ENCODE measurements around the gene INTS2. TPM values are rescaled to one million over a fixed set of nuclear protein-coding genes. Genes with fewer than 3 reads are reported as not detected.
A peak's percentile ranks its signal among the peaks of the same experiment; 100 is the strongest.

The INTS2 gene
- total RNA-seq, 1 donor, result 9.8 TPM

- H2AFZ ChIP-seq (ENCODE audit: low read length), result no peak overlapping the region
- H3K4me3 ChIP-seq (ENCODE audit: insufficient read depth, low read length), result no peak overlapping the region
- no peaks in the 10 kb centered on the region for H3K27me3 ChIP-seq (ENCODE audit: insufficient read depth, low read length)
- peaks cover 8% of the 10 kb centered on the region for H3K79me2 ChIP-seq (ENCODE audit: insufficient read depth, low read length)
- TF ChIP-seq CTCF (IDR thresholded peaks at IDR 0.05; ENCODE audit: extremely low read depth, low read depth, low read length), result no peak
- no peak for DNase-seq (ENCODE audit: insufficient read length, low spot score, missing footprints)
- H4K20me1 ChIP-seq (ENCODE audit: insufficient read depth, low read length), result no peaks in the 10 kb centered on the region
- H3K27ac ChIP-seq (ENCODE audit: low read depth, low read length), result no peak overlapping the region
- H3K4me2 ChIP-seq (ENCODE audit: insufficient read depth, low read length), result no peak overlapping the region
- no peaks in the 10 kb centered on the region for H3K9me3 ChIP-seq (ENCODE audit: low read depth, low read length)
- no peaks in the 10 kb centered on the region for H3K4me1 ChIP-seq (ENCODE audit: insufficient read depth, low read length)
- no peaks in the 10 kb centered on the region for H3K36me3 ChIP-seq (ENCODE audit: insufficient read depth, low read length)
These were observed 74.9 kb downstream of the INTS2 start for GRCh38 chr17:61852857-61853256.

- Histone ChIP-seq H2AFZ (ENCODE audit: low read length) (no peak overlapping the region), H3K4me3 (ENCODE audit: insufficient read depth, low read length) (no peak overlapping the region), H3K79me2 (ENCODE audit: insufficient read depth, low read length) (peaks cover 4% of the 10 kb centered on the region), H3K4me1 (ENCODE audit: insufficient read depth, low read length) (no peaks in the 10 kb centered on the region), H3K4me2 (ENCODE audit: insufficient read depth, low read length) (no peak overlapping the region), H3K27ac (ENCODE audit: low read depth, low read length) (no peak overlapping the region), H3K9me3 (ENCODE audit: low read depth, low read length) (no peaks in the 10 kb centered on the region), H4K20me1 (ENCODE audit: insufficient read depth, low read length) (no peaks in the 10 kb centered on the region), H3K27me3 (ENCODE audit: insufficient read depth, low read length) (no peaks in the 10 kb centered on the region), H3K36me3 (ENCODE audit: insufficient read depth, low read length) (peaks cover 2% of the 10 kb centered on the region)
- DNase-seq (ENCODE audit: insufficient read length, low spot score, missing footprints), result no peak
- no peak for TF ChIP-seq CTCF (IDR thresholded peaks at IDR 0.05; ENCODE audit: extremely low read depth, low read depth, low read length)
These were observed 78.1 kb downstream of the INTS2 start for GRCh38 chr17:61849674-61850073.

GRCh38 chr17:61848896-61849295 is 78.9 kb downstream of the INTS2 start:
- Histone ChIP-seq H3K4me1 (ENCODE audit: insufficient read depth, low read length) (no peaks in the 10 kb centered on the region), H3K4me3 (ENCODE audit: insufficient read depth, low read length) (no peak overlapping the region), H3K27ac (ENCODE audit: low read depth, low read length) (no peak overlapping the region), H3K27me3 (ENCODE audit: insufficient read depth, low read length) (no peaks in the 10 kb centered on the region), H3K36me3 (ENCODE audit: insufficient read depth, low read length) (peaks cover 2% of the 10 kb centered on the region), H2AFZ (ENCODE audit: low read length) (no peak overlapping the region), H3K4me2 (ENCODE audit: insufficient read depth, low read length) (no peak overlapping the region), H3K79me2 (ENCODE audit: insufficient read depth, low read length) (peaks cover under 1% of the 10 kb centered on the region), H4K20me1 (ENCODE audit: insufficient read depth, low read length) (no peaks in the 10 kb centered on the region), H3K9me3 (ENCODE audit: low read depth, low read length) (no peaks in the 10 kb centered on the region)
- no peak for TF ChIP-seq CTCF (IDR thresholded peaks at IDR 0.05; ENCODE audit: extremely low read depth, low read depth, low read length)
- DNase-seq (ENCODE audit: insufficient read length, low spot score, missing footprints), result peak; percentile 13

- TF ChIP-seq CTCF (IDR thresholded peaks at IDR 0.05; ENCODE audit: extremely low read depth, low read depth, low read length), result no peak
- no peak overlapping the region for H3K27ac ChIP-seq (ENCODE audit: low read depth, low read length)
- H3K9me3 ChIP-seq (ENCODE audit: low read depth, low read length), result no peaks in the 10 kb centered on the region
- H3K27me3 ChIP-seq (ENCODE audit: insufficient read depth, low read length), result no peaks in the 10 kb centered on the region
- H3K36me3 ChIP-seq (ENCODE audit: insufficient read depth, low read length), result peaks cover 2% of the 10 kb centered on the region
- H3K4me3 ChIP-seq (ENCODE audit: insufficient read depth, low read length), result no peak overlapping the region
- DNase-seq (ENCODE audit: insufficient read length, low spot score, missing footprints), result no peak
- H2AFZ ChIP-seq (ENCODE audit: low read length), result no peak overlapping the region
- H3K4me2 ChIP-seq (ENCODE audit: insufficient read depth, low read length), result no peak overlapping the region
- H4K20me1 ChIP-seq (ENCODE audit: insufficient read depth, low read length), result no peaks in the 10 kb centered on the region
- no peaks in the 10 kb centered on the region for H3K79me2 ChIP-seq (ENCODE audit: insufficient read depth, low read length)
- no peaks in the 10 kb centered on the region for H3K4me1 ChIP-seq (ENCODE audit: insufficient read depth, low read length)
These were observed 79.5 kb downstream of the INTS2 start for GRCh38 chr17:61848247-61848646.
